Thyroid gland (tissue), 4 donors: ENCODE measurements around the gene MMP14. TPM values are rescaled to one million over a fixed set of nuclear protein-coding genes. Genes with fewer than 3 reads are reported as not detected.

ENCODE experiments used
- DNase-seq, 2 donors: peaks; one replicate each; pipeline ENCODE4 v3.0.0-alpha.2; 2019
- H3K27ac ChIP-seq, 3 donors: fragments of 200-600 bp; sonication (generic); 1 replicate in 2 of 3; 2 replicates in 1 of 3; pipeline ENCODE4 v1.5.1; 2016 to 2019; ENCODE audit warnings: mild to moderate bottlenecking in 1 of 3, moderate library complexity in 1 of 3
- H3K27me3 ChIP-seq: fragments of 200-600 bp; sonication (generic); one replicate; pipeline ENCODE4 v1.5.1; 2019
- H3K36me3 ChIP-seq, 2 donors: fragments of 200-600 bp; sonication (generic); one replicate each; pipeline ENCODE4 v1.5.1; 2016 to 2019
- H3K4me1 ChIP-seq, 2 donors: fragments of 200-600 bp; sonication (generic); one replicate each; pipeline ENCODE4 v1.5.1; 2017 to 2019
- H3K4me3 ChIP-seq, 3 donors: fragments of 200-600 bp; sonication (generic); replicated peaks in 1 of 3; 1 replicate in 2 of 3; 2 replicates in 1 of 3; pipeline ENCODE4 v1.5.1; 2016; ENCODE audit warnings: mild to moderate bottlenecking in 1 of 3
- H3K9me3 ChIP-seq: fragments of 200-600 bp; sonication (generic); one replicate; pipeline ENCODE4 v1.5.1; 2017
- CTCF ChIP-seq, 6 experiments: fragments of 200-600 bp in 3 of 6; fragments of 450-650 bp in 3 of 6; sonication (generic) in 3 of 6; IDR thresholded peaks; one replicate each; pipeline ENCODE4 v1.5.1; 2016 to 2019; ENCODE audit warnings: antibody characterized with exemption in 6 of 6, mild to moderate bottlenecking in 2 of 6, inconsistent platforms in 1 of 6, moderate library complexity in 1 of 6
- POLR2A ChIP-seq, 2 donors: fragments of 450-650 bp; IDR thresholded peaks; one replicate each; pipeline ENCODE4 v1.6.1; 2017; ENCODE audit warnings: antibody characterized with exemption in 2 of 2, mild to moderate bottlenecking in 2 of 2, moderate library complexity in 1 of 2
- WGBS, 2 donors: methylation state at CpG; one replicate each; pipeline ENCODE4 v1.1.5; 2017; 5-methylcytosine and 5-hydroxymethylcytosine counted together
- intact Hi-C: fragments of 100-400 bp; cut with DNase I; formaldehyde crosslinking; loops from one replicate; pipeline ENCODE4 v1.15.1; 2023
- total RNA-seq, 4 donors: library from RNA; depleted of rRNA; stranded (reverse); fragments of >200 nt; gene quantifications; one replicate each; pipeline ENCODE4 v1.2.3, GENCODE V29; 2016

The MMP14 gene
- total RNA-seq, 4 donors from 2014 or later, result 59.7 to 119 (median 88.5) TPM

DNA sequence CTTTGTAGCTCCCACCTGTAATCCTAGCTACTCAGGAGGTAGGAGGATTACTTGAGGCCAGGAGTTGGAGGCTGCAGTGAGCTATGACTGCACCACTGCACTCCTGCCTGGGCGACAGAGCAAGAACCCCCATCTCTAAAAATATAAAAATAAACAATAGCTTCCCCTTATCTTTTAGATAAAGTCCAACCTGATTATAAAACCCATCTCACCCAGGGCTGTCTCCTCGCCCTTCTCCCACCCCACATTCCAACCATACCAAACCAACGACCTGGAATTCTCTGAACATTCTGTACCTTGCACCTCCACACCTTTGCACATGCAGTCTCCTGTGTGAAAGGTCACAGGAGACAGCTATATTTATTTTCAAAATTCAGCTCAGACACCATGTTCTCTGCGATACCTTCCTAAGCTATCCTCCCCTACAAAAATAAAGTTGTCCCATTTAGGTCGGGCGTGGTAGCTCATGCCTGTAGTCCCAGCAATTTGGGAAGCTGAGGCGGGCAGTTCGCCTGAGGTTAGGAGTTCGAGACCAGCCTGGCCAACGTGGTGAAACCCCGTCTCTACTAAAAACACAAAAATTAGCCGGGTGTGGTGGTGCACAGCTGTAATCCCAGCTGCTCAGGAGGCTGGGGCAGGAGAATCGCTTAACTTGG is 28.8 kb upstream of the MMP14 start:
- peaks cover 0 to 10% of the 10 kb centered on the region in 2 donors for H3K4me1 ChIP-seq
- no peak overlapping the region for H3K4me3 ChIP-seq
- 80 to 82% methylated on average over 13 of the region's 13 CpGs for WGBS, 2 donors
- H3K27me3 ChIP-seq, result no peaks in the 10 kb centered on the region
- H3K27ac ChIP-seq, result no peak overlapping the region
- DNase-seq, result no peak
- intact Hi-C loops, result no loop called here
- H3K9me3 ChIP-seq, result no peaks in the 10 kb centered on the region
- TF ChIP-seq CTCF (IDR thresholded peaks at IDR 0.05), result no peak
- TF ChIP-seq POLR2A (IDR thresholded peaks at IDR 0.05), result no peak
- no peaks in the 10 kb centered on the region for H3K36me3 ChIP-seq

- 85 to 89% methylated on average over 5 of the region's 5 CpGs for WGBS, 2 donors
- Histone ChIP-seq H3K4me3 (no peak overlapping the region), H3K27me3 (no peaks in the 10 kb centered on the region), H3K36me3 (no peaks in the 10 kb centered on the region), H3K9me3 (no peaks in the 10 kb centered on the region), H3K4me1 (peaks cover 0 to 15% of the 10 kb centered on the region in 2 donors), H3K27ac (no peak overlapping the region)
- DNase-seq, result no peak
- TF ChIP-seq CTCF (IDR thresholded peaks at IDR 0.05) (no peak), POLR2A (IDR thresholded peaks at IDR 0.05) (no peak)
- intact Hi-C loops, result no loop called here
Measured at GRCh38 chr14:22808388-22809209, 27.8 kb upstream of the MMP14 start.

DNA sequence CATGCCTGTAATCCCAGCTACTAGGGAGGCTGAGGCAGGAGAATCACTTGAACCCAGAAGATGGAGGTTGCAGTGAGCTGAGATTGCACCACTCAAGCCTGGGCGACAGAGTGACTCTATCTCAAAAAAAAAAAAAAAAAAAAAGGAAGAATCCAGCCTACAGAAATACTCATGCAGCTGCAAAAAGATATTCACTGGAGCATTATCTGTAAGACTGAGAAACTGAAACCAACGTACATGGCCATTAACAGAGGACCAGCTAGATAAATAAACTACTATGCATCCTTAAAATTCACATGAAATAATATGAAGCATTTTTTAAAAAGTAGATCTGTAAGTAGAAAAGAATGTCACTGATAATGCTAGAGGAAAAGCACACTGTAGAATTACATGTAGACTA is 24.7 kb upstream of the MMP14 start:
- Histone ChIP-seq H3K27me3 (no peaks in the 10 kb centered on the region), H3K27ac (no peak overlapping the region), H3K4me1 (peaks cover 3 to 23% of the 10 kb centered on the region in 2 donors), H3K36me3 (no peaks in the 10 kb centered on the region), H3K9me3 (no peaks in the 10 kb centered on the region), H3K4me3 (no peak overlapping the region)
- TF ChIP-seq POLR2A (IDR thresholded peaks at IDR 0.05) (no peak), CTCF (IDR thresholded peaks at IDR 0.05) (no peak)
- 60 to 66% methylated on average over 2 of the region's 2 CpGs for WGBS, 2 donors
- DNase-seq, result no peak
- intact Hi-C loops, result no loop called here

DNA sequence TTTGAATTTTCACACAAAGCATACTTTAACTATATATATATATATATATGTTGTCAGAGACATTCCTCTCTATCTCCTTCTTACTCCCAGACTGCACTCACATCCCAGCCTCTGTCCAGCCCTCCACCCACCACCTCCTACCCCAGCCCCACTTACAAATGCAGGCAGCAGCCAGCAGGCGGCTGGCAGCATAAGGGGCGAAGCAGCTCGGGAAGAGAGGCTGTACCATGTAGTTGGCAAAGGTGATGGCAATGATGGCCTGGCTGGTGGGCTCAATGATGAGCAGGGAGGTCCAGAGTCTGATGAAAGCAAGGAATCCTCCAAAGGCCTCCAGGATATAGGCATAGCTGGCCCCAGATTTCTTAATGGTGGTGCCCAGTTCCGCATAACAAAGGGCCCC is 23.6 kb upstream of the MMP14 start:
- H3K36me3 ChIP-seq, result no peaks in the 10 kb centered on the region
- DNase-seq, result no peak
- TF ChIP-seq POLR2A (IDR thresholded peaks at IDR 0.05) (no peak), CTCF (IDR thresholded peaks at IDR 0.05) (no peak)
- intact Hi-C loops, result no loop called here
- H3K4me1 ChIP-seq, result peaks cover 6 to 19% of the 10 kb centered on the region in 2 donors
- H3K4me3 ChIP-seq, result no peak overlapping the region
- no peaks in the 10 kb centered on the region for H3K27me3 ChIP-seq
- H3K9me3 ChIP-seq, result no peaks in the 10 kb centered on the region
- H3K27ac ChIP-seq, result peak overlapping the region in 1 of 3 donors; percentile 10
- WGBS, 2 donors, result 88 to 93% methylated on average over 4 of the region's 4 CpGs

DNA sequence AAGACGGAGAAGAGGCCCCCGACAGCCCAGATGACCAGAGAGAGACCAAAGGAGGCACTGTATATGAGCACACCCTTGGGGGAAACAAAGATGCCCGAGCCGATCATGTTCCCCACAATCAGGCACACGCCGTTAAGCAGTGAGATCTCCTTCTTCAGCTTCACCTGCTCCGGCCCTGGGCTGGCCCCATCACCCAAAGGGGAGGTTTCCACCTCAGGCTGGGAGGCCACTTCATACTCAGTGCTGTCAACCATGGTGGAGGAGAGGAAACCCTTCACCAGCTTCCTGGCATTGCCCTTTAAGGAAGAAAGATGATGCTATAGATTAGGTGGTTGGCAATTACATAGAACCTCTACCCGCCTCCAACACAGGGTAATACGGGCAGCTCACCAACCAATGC is 23.2 kb upstream of the MMP14 start:
- intact Hi-C loops, result no loop called here
- peak; percentile 51 for DNase-seq
- Histone ChIP-seq H3K27me3 (no peaks in the 10 kb centered on the region), H3K36me3 (no peaks in the 10 kb centered on the region), H3K27ac (peak overlapping the region in 1 of 3 donors; percentile 10), H3K4me3 (no peak overlapping the region), H3K9me3 (no peaks in the 10 kb centered on the region), H3K4me1 (peaks cover 10 to 20% of the 10 kb centered on the region in 2 donors)
- 66 to 71% methylated on average over 4 to 9 of the region's 9 CpGs for WGBS, 2 donors
- no peak for TF ChIP-seq POLR2A (IDR thresholded peaks at IDR 0.05)
- TF ChIP-seq CTCF (IDR thresholded peaks at IDR 0.05), result no peak
